H1 (cell line): Measurements from ENCODE around the gene ATP6V1A. TPM values are rescaled to one million over a fixed set of nuclear protein-coding genes. Genes with fewer than 3 reads are reported as not detected.

Experiments used
- NANOG ChIP-seq: IDR thresholded peaks from 2 replicates; pipeline ENCODE4 v1.6.1; 2011; ENCODE audit warnings: low read length, low read depth, mild to moderate bottlenecking, inconsistent platforms; ENCODE audit not compliant: insufficient read depth, poor library complexity, severe bottlenecking
- RBBP5 ChIP-seq: IDR thresholded peaks from 2 replicates; pipeline ENCODE4 v1.7.1; 2012; ENCODE audit warnings: low read depth, mild to moderate bottlenecking, inconsistent platforms, low read length, moderate library complexity, borderline replicate concordance
- RFX5 ChIP-seq: IDR thresholded peaks from 2 replicates; pipeline ENCODE4 v1.6.1; 2011; ENCODE audit warnings: low read depth, low read length, improper control_type of control experiment, borderline replicate concordance
- RXRA ChIP-seq: IDR thresholded peaks from 2 replicates; pipeline ENCODE4 v1.6.1; 2011; ENCODE audit warnings: low read depth, mild to moderate bottlenecking, low read length, moderate library complexity; ENCODE audit not compliant: insufficient read depth
- SUZ12 ChIP-seq: fragments of 200-600 bp; sonication (generic); IDR thresholded peaks from 2 replicates; pipeline ENCODE4 v1.6.1; 2012; ENCODE audit warnings: mild to moderate bottlenecking, inconsistent platforms, low read length, moderate library complexity, mixed read lengths
- TCF12 ChIP-seq: IDR thresholded peaks from 2 replicates; pipeline ENCODE4 v1.6.1; 2011; ENCODE audit warnings: low read depth, mild to moderate bottlenecking, low read length
- polyA plus RNA-seq, 7 experiments: library from polyadenylated mRNA; depleted of rRNA in 3 of 7; stranded (reverse) in 5 of 7; unstranded in 2 of 7; fragments of >200 nt in 5 of 7; fragments of 200-250 nt in 2 of 7; gene quantifications; 1 replicate in 5 of 7; 2 replicates in 1 of 7; 4 replicates in 1 of 7; pipeline versions ENCODE4 v1.2.1 to v1.2.3, GENCODE V29; 2011 to 2013; ENCODE audit warnings: missing spikeins in 2 of 7, mixed read lengths in 2 of 7
- total RNA-seq: library from RNA; stranded (reverse); fragmentation: NEBNext Ultra II Directional; extraction: Animal tissue kit (Norgen Biotek cat#: 25700); gene quantifications from 2 replicates; pipeline ENCODE4 v1.2.1, GENCODE V29; 2021

The ATP6V1A gene
- total and polyA plus RNA-seq, 2 of the 8 experiments (the other 6 are each of a cell fraction or from before 2014, with no cell fraction given), result 15.4 to 90.9 TPM

DNA sequence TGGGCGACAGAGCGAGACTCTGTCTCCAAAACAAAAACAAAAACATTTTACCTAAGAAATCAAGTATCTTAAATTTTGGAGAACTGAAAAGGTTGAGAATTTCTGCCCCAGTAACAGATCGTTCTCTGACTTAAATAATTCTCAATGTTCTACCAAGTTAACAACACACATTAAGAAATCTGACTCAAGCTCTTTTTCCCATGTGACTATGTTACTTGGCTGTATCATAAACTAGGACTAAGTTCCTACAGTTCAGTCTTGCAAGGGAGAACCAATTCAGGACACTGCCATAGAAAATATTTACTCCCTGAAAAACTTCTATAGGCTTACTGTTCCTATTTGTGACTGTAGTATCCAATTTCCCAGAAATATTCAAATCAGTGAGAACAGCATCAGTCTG, 29.5 kb upstream of the ATP6V1A start (continued):
- TF ChIP-seq NANOG, result no peak
- no peak for TF ChIP-seq SUZ12
- TF ChIP-seq RXRA, result no peak
- TF ChIP-seq TCF12, result no peak
- no peak for TF ChIP-seq RBBP5
- TF ChIP-seq RFX5, result no peak
